ENCODE results near the gene RAPGEF4. TPM values are rescaled to one million over a fixed set of nuclear protein-coding genes. Genes with fewer than 3 reads are reported as not detected.

RAPGEF4 gene
- total and polyA plus RNA-seq, 2 of the 13 experiments (the other 11 are each of a cell fraction or from before 2014, with no cell fraction given), result 0.78 to 0.91 TPM

GRCh38 chr2:173077506-173078177 lies 342.0 kb downstream of the RAPGEF4 start:
- POLR2A ChIA-PET, result interaction anchor here (1.0 to 1.2 kb wide), 2 partner anchors 28 kb away, joined by 3 to 4 read pairs; no protein-coding TSS in a partner anchor
- peak; percentile 96 for TF ChIP-seq SRF (IDR thresholded peaks at IDR 0.05; ENCODE audit: low read depth, low read length)
- no peak for TF ChIP-seq USF2 (IDR thresholded peaks at IDR 0.05; ENCODE audit: low read depth, low read length)
- peak; percentile 33; the same call in 1 of the 2 replicates for TF ChIP-seq USF2 (CRISPR knock-in tag; IDR thresholded peaks at IDR 0.05; ENCODE audit: borderline replicate concordance)
- TF ChIP-seq ZNF460 (CRISPR knock-in tag; IDR thresholded peaks at IDR 0.05; ENCODE audit: borderline replicate concordance), result no peak
- TF ChIP-seq GATAD2A (CRISPR knock-in tag; IDR thresholded peaks at IDR 0.05), result 0 out of 2 replicates have a peak, but pooled peaks have one; percentile 11
- peak overlapping the region; percentile 45 for H3K27ac ChIP-seq (ENCODE audit: extremely low read length, insufficient read depth, low read length)
- peak overlapping the region; percentile 76; the same call in 1 of the 2 replicates for H3K9ac ChIP-seq (ENCODE audit: insufficient read depth, low read depth, low read length)
- H3K4me3 ChIP-seq (replicated peaks in 1 of 3; ENCODE audit: insufficient read depth in 1 of 3, low read depth in 2 of 3, low read length in 3 of 3), result peak overlapping the region in 2 of 3 experiments; percentile 80 to 91; a peak in 3 of 6 replicates
- peaks cover 0 to 14% of the 10 kb centered on the region in 2 experiments; a peak in 3 of 5 replicates for H3K27me3 ChIP-seq (ENCODE audit: control insufficient read depth in 1 of 2, insufficient read depth in 2 of 2, low read length in 2 of 2)
- no peak for ATAC-seq
- BruUV-seq (replicated peaks), result no TSS peak
- H3K36me3 ChIP-seq (replicated peaks in 1 of 2; ENCODE audit: control insufficient read depth in 1 of 2, insufficient read depth in 2 of 2, low read length in 2 of 2), result no peaks in the 10 kb centered on the region
- no peak for DNase-seq (ENCODE audit: low spot score)
- FAIRE-seq, result no peak
- intact Hi-C loops (cut with micrococcal nuclease; ENCODE audit: unreplicated experiment), result loop anchor here (2.0 to 10.0 kb wide), 3 partner anchors 51 to 277 kb away; partner anchors contain the start of gene CDCA7
- H3K4me1 ChIP-seq (ENCODE audit: insufficient read depth, low read length), result peaks cover 23% of the 10 kb centered on the region
- 48% methylated on average over 5 of the region's 5 CpGs for WGBS (ENCODE audit: low lambda C conversion rate)
- H4K20me1 ChIP-seq (ENCODE audit: insufficient read depth, low read length), result no peaks in the 10 kb centered on the region
- no peaks in the 10 kb centered on the region for H3K9me3 ChIP-seq (ENCODE audit: low read length)
- CTCF ChIA-PET (ENCODE audit: low intra/inter-chr PET ratio, low total read pairs), result no interaction called here
- H3K79me2 ChIP-seq (ENCODE audit: insufficient read depth, low read length), result peaks cover 7% of the 10 kb centered on the region
- H2AFZ ChIP-seq (ENCODE audit: low read length), result peak overlapping the region; percentile 98
- in situ Hi-C loops (cut with HindIII; ENCODE audit: extremely low pct_ligation_motif_present, low pct_unique_long_range_greater_than_20kb), result no loop called here
- H3K4me2 ChIP-seq (ENCODE audit: low read depth, low read length), result peak overlapping the region; percentile 98

Data from HepG2 (cell line).